HepG2 (cell line): ENCODE data around the gene SART1. TPM values are rescaled to one million over a fixed set of nuclear protein-coding genes. Genes with fewer than 3 reads are reported as not detected.

Source experiments
- CHD2 ChIP-seq: IDR thresholded peaks from 2 replicates; pipeline ENCODE4 v1.6.1; 2011; ENCODE audit warnings: low read depth, low read length, improper control_type of control experiment
- ELF4 ChIP-seq: sonication (generic); formaldehyde crosslinking; IDR thresholded peaks from 2 replicates; pipeline ENCODE4 v1.5.0; 2020; ENCODE audit warnings: missing genetic modification reagents, mild to moderate bottlenecking, moderate library complexity, borderline replicate concordance
- KDM1A ChIP-seq: IDR thresholded peaks from 2 replicates; pipeline ENCODE4 v1.6.1; 2016; ENCODE audit warnings: missing compliant biosample characterization
- KDM5A ChIP-seq: fragments of 200-600 bp; sonication (generic); IDR thresholded peaks from 2 replicates; pipeline ENCODE4 v1.7.0; 2018; ENCODE audit warnings: antibody characterized with exemption, mild to moderate bottlenecking, low read length, borderline replicate concordance
- PAWR ChIP-seq: sonication (generic); formaldehyde crosslinking; IDR thresholded peaks from 2 replicates; pipeline ENCODE4 v1.4.0; 2020; ENCODE audit warnings: missing genetic modification reagents, mild to moderate bottlenecking, borderline replicate concordance
- PREB ChIP-seq: sonication (generic); formaldehyde crosslinking; IDR thresholded peaks from 2 replicates; pipeline ENCODE4 v1.4.0; 2020; ENCODE audit warnings: missing genetic modification reagents
- RARA ChIP-seq: IDR thresholded peaks from 2 replicates; pipeline ENCODE4 v1.6.1; 2016; ENCODE audit warnings: missing genetic modification reagents, missing compliant biosample characterization
- REST ChIP-seq, 2 experiments: IDR thresholded peaks; 2 replicates each; pipeline ENCODE4 v1.6.1; 2011 to 2012; ENCODE audit warnings: low read length in 2 of 2, borderline replicate concordance in 1 of 2, low read depth in 1 of 2, mild to moderate bottlenecking in 1 of 2, moderate library complexity in 1 of 2
- RFXAP ChIP-seq: sonication (generic); formaldehyde crosslinking; IDR thresholded peaks from 2 replicates; pipeline ENCODE4 v1.4.0; 2020; ENCODE audit warnings: missing genetic modification reagents, borderline replicate concordance
- ZC3H13 ChIP-seq: sonication (generic); formaldehyde crosslinking; IDR thresholded peaks from 2 replicates; pipeline ENCODE4 v1.8.1; 2023; ENCODE audit warnings: mild to moderate bottlenecking, missing genetic modification reagents, moderate library complexity
- ZNF333 ChIP-seq: sonication (generic); formaldehyde crosslinking; IDR thresholded peaks from 2 replicates; pipeline ENCODE4 v1.4.0; 2020; ENCODE audit warnings: mild to moderate bottlenecking, missing genetic modification reagents, borderline replicate concordance
- ZNF468 ChIP-seq: sonication (generic); formaldehyde crosslinking; IDR thresholded peaks from 2 replicates; pipeline ENCODE4 v1.8.0; 2022; ENCODE audit warnings: mild to moderate bottlenecking, moderate library complexity, missing genetic modification reagents
- ZNF562 ChIP-seq: sonication (generic); formaldehyde crosslinking; IDR thresholded peaks from 2 replicates; pipeline ENCODE4 v1.8.0; 2022; ENCODE audit warnings: missing genetic modification reagents, borderline replicate concordance
- ZNF615 ChIP-seq: sonication (generic); formaldehyde crosslinking; IDR thresholded peaks from 2 replicates; pipeline ENCODE4 v1.5.0; 2020; ENCODE audit warnings: mild to moderate bottlenecking, missing genetic modification reagents, borderline replicate concordance
- ZNF784 ChIP-seq: sonication (generic); formaldehyde crosslinking; IDR thresholded peaks from 2 replicates; pipeline ENCODE4 v1.5.1; 2020; ENCODE audit warnings: missing genetic modification reagents, mild to moderate bottlenecking, borderline replicate concordance
- polyA plus RNA-seq, 8 experiments: library from polyadenylated mRNA; depleted of rRNA in 3 of 8; stranded (reverse) in 7 of 8; unstranded in 1 of 8; fragments of >200 nt; fragmentation: Illumina TruSeq in 4 of 8; extraction: Trizol in 4 of 8; gene quantifications; 2 replicates each; pipeline versions ENCODE4 v1.2.1 to v1.2.3, GENCODE V29; 2011 to 2016; ENCODE audit warnings: low read depth in 4 of 8, missing spikeins in 1 of 8, mixed read lengths in 1 of 8; ENCODE audit not compliant: insufficient read depth in 1 of 8
- total RNA-seq, 5 experiments: library from RNA; depleted of rRNA; stranded (reverse); fragments of >200 nt; fragmentation: Illumina TruSeq; extraction: Trizol; gene quantifications; 2 replicates each; pipeline ENCODE4 v1.2.3, GENCODE V29; 2016; ENCODE audit warnings: low read depth in 1 of 5
- TF ChIP-seq, protein P1 (sequence below): sonication (generic); formaldehyde crosslinking; conservative IDR thresholded peaks from 2 replicates; pipeline ENCODE4 v1.4.0; 2020; ENCODE audit warnings: missing genetic modification reagents
- TF ChIP-seq, protein P2 (sequence below): sonication (generic); formaldehyde crosslinking; IDR thresholded peaks from 2 replicates; pipeline ENCODE4 v1.8.0; 2022; ENCODE audit warnings: missing genetic modification reagents, mild to moderate bottlenecking, borderline replicate concordance
- TF ChIP-seq, protein P3 (sequence below): sonication (generic); formaldehyde crosslinking; IDR thresholded peaks from 2 replicates; pipeline ENCODE4 v1.4.0; 2020; ENCODE audit warnings: missing genetic modification reagents, mild to moderate bottlenecking, borderline replicate concordance

The SART1 gene
- total and polyA plus RNA-seq, 2 of the 13 experiments (the other 11 are each of a cell fraction or from before 2014, with no cell fraction given), result 11.3 to 22.5 TPM

DNA sequence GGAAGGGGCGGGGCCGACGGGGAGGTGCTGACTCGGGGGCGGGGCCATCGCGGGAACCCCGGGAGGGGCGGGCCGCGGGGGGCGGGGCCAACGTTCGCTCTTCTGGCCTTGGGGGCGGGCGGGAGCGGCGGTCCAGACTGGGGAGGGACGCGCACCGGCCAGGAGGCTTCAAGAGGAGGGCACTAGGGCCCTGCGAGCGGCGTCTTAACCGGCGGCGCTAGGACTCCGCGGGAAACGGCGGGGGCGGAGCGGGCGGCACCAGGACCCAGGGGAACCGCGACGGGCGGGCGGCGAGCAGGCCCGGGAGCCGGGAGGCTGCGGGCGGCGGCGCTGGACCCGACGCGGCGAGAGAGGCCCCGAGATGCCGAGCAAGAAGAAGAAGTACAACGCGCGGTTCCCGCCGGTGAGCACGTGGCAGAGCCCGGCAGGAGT is 42.4 kb upstream of the SART1 start, which contains the start of gene DRAP1 (continued):
- TF ChIP-seq ZNF784 (CRISPR knock-in tag) (peak; percentile 77; the same call in 1 of the 2 replicates), ZC3H13 (peak; percentile 53; the same call in 1 of the 2 replicates), REST (IDR thresholded peaks at IDR 0.05; ENCODE audit: borderline replicate concordance in 1 of 2, low read depth in 1 of 2, low read length in 2 of 2) (no peak), KDM5A (no peak), RFXAP (peak; percentile 61; the same call in 1 of the 2 replicates), RARA (CRISPR knock-in tag) (0 out of 2 replicates have a peak, but pooled peaks have one; percentile 30), PREB (CRISPR knock-in tag) (no peak), PAWR (CRISPR knock-in tag) (no peak), ZNF615 (CRISPR knock-in tag) (no peak), CHD2 (no peak), KDM1A (peak; percentile 62; the same call in 1 of the 2 replicates), ELF4 (CRISPR knock-in tag) (no peak), ZNF333 (CRISPR knock-in tag) (no peak), ZNF562 (no peak), ZNF468 (CRISPR knock-in tag) (no peak)
- TF ChIP-seq, protein P1, sequence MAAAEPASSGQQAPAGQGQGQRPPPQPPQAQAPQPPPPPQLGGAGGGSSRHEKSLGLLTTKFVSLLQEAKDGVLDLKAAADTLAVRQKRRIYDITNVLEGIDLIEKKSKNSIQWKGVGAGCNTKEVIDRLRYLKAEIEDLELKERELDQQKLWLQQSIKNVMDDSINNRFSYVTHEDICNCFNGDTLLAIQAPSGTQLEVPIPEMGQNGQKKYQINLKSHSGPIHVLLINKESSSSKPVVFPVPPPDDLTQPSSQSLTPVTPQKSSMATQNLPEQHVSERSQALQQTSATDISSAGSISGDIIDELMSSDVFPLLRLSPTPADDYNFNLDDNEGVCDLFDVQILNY, result peak; percentile 75
- TF ChIP-seq, protein P2, sequence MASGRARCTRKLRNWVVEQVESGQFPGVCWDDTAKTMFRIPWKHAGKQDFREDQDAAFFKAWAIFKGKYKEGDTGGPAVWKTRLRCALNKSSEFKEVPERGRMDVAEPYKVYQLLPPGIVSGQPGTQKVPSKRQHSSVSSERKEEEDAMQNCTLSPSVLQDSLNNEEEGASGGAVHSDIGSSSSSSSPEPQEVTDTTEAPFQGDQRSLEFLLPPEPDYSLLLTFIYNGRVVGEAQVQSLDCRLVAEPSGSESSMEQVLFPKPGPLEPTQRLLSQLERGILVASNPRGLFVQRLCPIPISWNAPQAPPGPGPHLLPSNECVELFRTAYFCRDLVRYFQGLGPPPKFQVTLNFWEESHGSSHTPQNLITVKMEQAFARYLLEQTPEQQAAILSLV (CRISPR knock-in tag), result no peak
- TF ChIP-seq, protein P3, sequence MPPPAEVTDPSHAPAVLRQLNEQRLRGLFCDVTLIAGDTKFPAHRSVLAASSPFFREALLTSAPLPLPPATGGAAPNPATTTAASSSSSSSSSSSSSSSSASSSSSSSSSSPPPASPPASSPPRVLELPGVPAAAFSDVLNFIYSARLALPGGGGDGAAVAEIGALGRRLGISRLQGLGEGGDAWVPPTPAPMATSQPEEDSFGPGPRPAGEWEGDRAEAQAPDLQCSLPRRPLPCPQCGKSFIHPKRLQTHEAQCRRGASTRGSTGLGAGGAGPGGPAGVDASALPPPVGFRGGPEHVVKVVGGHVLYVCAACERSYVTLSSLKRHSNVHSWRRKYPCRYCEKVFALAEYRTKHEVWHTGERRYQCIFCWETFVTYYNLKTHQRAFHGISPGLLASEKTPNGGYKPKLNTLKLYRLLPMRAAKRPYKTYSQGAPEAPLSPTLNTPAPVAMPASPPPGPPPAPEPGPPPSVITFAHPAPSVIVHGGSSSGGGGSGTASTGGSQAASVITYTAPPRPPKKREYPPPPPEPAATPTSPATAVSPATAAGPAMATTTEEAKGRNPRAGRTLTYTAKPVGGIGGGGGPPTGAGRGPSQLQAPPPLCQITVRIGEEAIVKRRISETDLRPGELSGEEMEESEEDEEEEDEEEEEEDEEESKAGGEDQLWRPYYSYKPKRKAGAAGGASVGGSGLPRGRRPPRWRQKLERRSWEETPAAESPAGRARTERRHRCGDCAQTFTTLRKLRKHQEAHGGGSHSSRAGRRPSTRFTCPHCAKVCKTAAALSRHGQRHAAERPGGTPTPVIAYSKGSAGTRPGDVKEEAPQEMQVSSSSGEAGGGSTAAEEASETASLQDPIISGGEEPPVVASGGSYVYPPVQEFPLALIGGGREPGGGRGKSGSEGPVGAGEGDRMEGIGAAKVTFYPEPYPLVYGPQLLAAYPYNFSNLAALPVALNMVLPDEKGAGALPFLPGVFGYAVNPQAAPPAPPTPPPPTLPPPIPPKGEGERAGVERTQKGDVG (CRISPR knock-in tag), result no peak
